ENCODE data around the gene COPE.

DNA sequence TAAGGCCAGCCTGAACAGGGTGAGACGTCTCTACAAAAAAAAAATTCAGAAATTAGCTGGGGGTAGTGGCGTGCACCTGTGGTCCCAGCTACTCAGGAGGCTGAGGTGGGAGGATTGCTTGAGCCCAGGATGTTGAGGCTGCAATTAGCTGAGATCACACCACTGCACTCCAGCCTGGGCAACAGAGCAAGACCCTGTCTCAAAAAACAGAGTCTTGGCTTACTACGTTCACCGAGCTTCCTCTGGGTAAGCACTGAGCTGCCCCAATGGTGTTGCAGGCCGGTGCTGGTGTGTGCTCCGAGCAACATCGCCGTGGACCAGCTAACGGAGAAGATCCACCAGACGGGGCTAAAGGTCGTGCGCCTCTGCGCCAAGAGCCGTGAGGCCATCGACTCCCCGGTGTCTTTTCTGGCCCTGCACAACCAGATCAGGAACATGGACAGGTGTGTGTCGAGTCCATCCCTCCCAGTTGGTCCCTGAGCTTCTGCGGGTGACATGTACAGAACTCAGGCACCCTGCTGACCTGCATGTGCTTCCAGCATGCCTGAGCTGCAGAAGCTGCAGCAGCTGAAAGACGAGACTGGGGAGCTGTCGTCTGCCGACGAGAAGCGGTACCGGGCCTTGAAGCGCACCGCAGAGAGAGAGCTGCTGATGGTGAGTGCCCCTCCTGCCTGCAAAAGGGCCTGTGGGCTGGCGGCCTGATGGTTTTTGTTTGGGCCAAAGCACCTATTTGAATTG, 63.4 kb downstream of the COPE start:
- no peak for TF ChIP-seq EZH2 (IDR thresholded peaks at IDR 0.05; ENCODE audit: low read depth)
- TF ChIP-seq, protein P1, sequence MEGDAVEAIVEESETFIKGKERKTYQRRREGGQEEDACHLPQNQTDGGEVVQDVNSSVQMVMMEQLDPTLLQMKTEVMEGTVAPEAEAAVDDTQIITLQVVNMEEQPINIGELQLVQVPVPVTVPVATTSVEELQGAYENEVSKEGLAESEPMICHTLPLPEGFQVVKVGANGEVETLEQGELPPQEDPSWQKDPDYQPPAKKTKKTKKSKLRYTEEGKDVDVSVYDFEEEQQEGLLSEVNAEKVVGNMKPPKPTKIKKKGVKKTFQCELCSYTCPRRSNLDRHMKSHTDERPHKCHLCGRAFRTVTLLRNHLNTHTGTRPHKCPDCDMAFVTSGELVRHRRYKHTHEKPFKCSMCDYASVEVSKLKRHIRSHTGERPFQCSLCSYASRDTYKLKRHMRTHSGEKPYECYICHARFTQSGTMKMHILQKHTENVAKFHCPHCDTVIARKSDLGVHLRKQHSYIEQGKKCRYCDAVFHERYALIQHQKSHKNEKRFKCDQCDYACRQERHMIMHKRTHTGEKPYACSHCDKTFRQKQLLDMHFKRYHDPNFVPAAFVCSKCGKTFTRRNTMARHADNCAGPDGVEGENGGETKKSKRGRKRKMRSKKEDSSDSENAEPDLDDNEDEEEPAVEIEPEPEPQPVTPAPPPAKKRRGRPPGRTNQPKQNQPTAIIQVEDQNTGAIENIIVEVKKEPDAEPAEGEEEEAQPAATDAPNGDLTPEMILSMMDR (conservative IDR thresholded peaks at IDR 0.05): no peak

Data from PC-9 (cell line).